ENCODE data around the gene MAN1C1.

The MAN1C1 gene

GRCh38 chr1:25807480-25808390, 191.1 kb downstream of the MAN1C1 start:
- DNase-seq = no peak

DNA sequence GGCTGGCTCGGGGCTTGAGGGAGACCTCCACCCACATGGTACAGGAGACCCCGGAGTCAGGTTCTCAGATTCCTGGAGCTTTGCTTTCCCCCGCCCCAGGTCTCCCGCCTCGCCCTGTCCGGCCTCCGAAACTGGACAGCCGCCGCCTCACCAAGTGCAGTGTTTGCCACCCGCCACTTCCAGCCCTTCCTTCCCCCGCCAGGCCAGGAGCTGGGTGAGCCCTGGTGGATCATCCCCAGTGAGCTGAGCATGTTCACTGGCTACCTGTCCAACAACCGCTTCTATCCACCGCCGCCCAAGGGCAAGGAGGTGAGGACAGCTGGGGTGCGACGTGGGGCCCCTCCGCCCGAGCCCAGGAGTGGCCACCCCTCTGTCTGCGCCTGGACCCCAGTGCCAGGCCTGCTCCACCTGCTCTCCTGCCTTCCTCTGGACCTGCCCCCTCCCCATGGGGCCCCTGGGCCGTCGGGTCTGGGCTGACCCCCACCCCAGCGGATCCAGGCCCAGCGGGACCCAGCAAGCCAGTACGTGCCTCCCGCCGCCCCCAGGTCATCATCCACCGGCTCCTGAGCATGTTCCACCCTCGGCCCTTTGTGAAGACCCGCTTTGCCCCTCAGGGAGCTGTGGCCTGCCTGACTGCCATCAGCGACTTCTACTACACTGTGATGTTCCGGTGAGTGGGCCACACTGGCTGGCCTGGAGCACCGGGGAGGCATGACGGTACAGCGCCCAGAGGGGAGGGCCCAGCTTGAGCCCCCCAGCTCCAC, 192.1 kb downstream of the MAN1C1 start:
- DNase-seq = no peak

- peak in 1 of 2 donors; percentile 21 for DNase-seq
Measured at GRCh38 chr1:25809283-25809926, 192.8 kb downstream of the MAN1C1 start.

- no peak for DNase-seq
Measured at GRCh38 chr1:25809929-25810328, 193.3 kb downstream of the MAN1C1 start.

GRCh38 chr1:25810341-25811299, 194.0 kb downstream of the MAN1C1 start:
- DNase-seq = peak; percentile 76 to 80

GRCh38 chr1:25811384-25812082, 194.9 kb downstream of the MAN1C1 start:
- DNase-seq = no peak

DNA sequence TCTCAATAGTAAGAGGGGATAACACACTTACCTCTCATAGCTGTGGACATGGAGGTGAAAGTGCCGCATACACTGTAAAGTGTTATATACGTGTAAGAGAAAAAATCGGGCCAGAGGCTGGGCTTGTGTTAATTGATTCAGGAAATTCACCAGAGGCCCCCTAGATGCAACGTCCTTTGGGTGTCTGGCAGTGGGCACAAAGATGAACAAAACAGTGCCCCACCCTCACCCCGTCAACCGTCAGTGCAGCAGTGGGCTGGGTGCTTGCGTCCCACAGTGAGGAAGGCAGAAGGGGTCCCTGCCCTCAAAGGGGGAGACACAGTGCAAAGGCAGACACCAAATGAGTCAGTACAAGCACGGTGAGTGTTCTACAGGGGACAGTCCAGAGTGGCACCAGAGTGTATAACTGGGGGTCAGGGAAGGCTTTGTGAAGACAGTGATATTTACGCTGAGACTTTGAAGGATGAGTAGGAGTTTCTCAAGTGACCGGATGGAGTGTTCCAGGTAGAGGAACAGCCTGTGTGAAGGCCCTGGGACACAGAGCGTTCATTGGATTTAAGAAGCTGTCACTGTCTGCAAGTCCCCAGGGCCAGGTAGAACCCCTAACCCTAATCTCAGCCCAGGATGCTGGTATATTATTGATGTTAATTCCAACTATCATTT, 196.6 kb downstream of the MAN1C1 start:
- DNase-seq = no peak

DNA sequence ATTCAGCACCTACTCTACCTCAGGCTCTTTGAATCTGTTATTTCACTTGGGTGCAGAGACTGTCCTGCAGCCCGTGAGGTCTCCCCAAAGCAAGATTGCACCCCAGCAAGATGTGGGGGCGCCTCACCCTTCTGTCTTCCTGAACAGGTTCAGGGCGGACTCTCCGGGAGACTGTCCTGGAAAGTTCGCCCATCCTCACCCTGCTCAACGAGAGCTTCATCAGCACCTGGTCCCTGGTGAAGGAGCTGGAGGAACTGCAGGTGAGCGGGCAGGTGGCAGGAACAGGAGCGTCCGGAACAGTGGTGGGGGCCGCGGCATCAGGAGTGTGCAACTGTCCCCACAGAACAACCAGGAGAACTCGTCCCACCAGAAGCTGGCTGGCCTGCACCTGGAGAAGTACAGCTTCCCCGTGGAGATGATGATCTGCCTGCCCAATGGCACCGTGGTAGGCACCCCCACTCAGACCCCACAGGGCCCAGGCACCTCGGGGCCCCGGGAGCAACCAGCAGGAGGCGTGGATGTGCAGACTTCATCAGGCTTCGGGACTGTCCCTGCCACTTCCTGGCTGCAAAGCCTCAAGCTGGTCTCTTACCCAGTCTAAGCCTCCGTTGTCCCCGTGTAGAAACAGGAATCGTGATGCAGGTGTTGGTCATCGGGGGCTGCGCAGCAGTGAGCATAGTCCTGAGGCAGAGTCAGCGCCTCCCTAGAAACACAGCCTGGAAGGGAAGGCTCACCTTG, 197.3 kb downstream of the MAN1C1 start:
- DNase-seq = no peak

DNA sequence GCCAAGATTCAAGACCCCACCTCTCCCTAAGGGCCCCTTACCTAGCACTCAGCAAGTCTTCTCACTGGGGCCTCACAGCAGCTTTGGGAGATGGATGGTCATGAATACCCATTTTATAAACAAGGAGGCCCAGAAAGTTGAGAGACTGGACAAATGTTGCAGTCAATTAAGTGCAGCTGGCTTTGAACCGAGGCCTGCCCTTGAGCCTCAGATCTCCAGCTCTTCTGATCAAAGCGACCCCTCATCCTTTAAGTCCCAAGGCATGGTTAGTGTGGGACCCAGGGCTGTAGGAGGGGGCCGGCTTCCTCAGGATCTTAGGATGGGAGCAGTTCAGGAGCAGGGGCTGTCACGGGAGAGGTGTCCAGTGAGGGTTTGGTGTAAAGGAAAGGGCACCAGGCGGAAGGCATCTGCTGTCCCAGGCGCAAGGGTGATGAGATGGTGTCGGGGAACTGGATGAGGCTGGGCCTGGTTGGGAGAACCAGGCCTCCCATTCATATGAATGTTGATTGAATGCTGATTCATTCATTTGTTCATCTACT, 198.0 kb downstream of the MAN1C1 start:
- no peak for DNase-seq

DNA sequence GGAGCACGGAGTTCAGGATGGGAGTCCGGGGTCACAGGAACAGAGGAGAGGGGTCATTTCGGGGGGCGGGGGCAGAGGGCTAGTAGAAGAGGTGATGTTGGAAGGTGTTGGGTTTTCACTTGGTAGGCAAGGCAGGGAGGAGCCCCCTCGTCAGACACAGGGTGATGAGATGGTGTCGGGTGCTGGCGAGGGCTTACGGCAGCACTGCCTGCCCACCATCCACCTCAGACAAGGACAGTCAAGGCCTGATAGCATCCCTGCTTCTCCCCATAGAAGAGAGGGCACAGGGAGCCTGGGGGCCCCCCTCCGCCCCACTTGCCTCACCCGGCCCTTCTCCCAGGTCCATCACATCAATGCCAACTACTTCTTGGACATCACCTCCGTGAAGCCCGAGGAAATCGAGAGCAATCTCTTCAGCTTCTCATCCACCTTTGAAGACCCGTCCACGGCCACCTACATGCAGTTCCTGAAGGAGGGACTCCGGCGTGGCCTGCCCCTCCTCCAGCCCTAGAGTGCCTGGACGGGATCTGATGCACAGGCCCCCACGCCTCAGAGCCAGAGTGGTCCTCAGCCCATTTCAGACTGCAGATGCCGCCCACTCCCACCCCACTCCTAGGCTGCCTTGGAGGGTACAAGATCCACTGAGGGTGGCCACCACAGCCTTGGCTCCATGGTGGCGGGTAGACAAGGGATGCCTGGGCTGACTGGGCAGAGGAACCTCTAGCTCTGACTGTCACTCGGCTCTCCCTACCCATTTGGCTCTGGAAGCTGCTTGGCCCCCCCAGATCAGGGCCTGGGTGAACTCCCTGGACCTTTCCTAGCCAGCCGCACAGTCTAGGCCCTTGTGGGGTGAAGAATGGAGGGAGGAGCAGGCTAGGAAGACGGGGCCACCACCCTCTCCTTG, 198.9 kb downstream of the MAN1C1 start:
- DNase-seq = no peak

- no peak for DNase-seq
Measured at GRCh38 chr1:25816112-25816718, 199.6 kb downstream of the MAN1C1 start.

- DNase-seq = no peak
Measured at GRCh38 chr1:25817840-25818501, 201.4 kb downstream of the MAN1C1 start.

DNA sequence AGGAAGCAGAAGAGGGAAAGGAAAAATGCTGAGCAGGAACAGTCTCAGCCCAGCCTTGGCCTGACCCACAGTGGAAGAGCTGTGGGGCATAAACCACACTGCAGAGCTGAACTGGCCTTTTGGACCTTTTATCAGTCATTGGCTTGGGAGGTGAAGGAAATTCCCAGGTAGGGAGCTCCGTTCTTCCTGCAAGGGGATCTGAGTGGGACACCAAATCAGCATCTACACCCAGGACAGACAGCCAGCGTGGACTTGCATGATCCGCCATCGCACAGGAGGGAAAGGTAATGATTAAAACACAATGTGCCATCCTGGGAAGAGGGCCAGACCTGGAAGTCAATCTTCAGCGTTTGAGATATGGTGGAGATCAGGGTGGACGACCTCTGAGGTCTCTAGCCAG, 202.0 kb downstream of the MAN1C1 start:
- no peak for DNase-seq

DNA sequence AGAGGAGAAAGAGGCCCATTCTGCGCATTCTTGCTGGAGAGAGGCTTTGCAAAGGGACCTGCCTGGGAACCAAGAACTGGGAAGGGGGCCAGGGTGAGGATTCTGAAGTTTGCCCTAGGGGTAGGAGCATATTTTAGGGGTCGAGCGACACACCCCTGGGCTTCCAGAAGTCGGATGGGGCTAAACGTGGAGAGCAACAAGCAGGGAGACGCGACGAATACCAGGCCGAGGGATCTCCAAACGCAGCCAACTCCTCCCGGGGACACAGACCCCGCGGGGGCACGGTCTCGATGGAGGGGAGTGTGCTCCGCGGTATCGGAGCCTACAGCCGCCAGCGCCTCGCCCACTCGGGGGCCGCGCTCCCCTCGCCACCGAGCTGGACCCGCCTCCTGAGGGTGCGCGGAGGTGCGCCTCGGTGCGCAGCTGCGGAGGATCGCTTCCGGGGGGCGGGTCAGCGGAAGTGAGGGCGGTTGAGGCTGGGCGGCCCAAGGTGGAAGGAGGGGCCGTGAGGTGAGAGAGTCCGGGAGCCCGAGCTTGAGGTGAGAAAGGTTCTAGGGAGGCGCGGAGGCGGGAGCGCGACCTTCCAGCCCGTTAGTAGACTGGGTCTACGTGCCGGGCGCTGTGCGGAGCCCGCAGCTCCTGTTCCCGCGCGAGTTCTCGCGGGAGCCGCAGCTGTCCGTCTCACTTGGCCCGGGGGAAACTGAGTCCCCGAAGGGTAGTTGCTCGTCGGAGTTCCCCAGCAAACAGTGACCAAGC, 203.1 kb downstream of the MAN1C1 start, which contains the start of gene MTFR1L:
Gene MTFR1L (plus strand): TSS at position 464 of the 756 bp plus-strand sequence. CDS start 3,151 bp downstream, outside the sequence.
- DNase-seq = peak; percentile 91 to 93

DNA sequence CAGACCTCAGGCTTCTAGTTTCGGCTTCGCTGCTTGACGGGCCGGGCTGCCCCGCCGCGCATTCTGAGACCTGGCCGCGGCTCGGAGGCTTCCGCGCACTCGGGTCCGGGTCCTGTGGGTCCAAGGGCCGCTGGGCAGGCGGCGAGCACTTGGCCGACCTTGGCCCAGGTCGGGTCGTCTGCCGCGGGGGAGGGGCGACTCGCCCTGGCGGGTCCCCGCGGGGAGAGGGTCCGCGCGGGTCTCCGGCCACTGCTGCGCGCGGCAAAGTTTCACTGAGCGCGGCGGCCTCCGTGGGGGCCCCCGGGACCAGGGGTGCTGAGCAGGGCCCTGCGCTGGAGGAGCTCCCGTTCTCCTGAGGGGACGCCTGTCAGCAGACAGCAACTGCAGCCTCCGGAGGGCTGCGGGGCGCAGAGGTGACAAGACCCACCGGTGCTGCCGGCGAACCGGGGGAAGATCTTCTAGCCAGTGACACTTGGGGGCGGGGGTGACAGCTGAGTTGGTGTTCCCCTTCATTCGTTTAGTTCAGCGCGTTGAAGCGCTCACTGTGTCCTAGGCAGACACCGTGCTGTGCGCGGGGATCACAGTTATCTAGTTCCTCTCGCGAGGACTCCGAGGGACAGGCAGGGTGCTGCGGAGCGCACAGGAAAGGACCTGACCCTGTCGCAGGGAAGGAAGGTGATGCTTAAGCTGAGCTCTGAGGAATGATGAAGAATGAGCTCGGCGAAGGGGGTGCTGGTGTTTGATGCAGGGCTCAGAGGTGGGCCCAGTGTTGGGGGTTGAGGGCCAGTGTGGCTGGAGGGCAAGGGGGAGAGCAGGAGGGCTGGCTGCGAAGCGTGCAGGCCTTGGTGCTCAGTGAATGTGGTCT, 203.9 kb downstream of the MAN1C1 start:
- DNase-seq = peak; percentile 76 to 79

- no peak for DNase-seq
Measured at GRCh38 chr1:25821112-25821476, 204.5 kb downstream of the MAN1C1 start.

Data from CD4-positive, alpha-beta T cell treated with Interleukin-1 beta for 1 hour (primary cell).